ENCODE measurements around the gene MAST4.

MAST4 gene

DNA sequence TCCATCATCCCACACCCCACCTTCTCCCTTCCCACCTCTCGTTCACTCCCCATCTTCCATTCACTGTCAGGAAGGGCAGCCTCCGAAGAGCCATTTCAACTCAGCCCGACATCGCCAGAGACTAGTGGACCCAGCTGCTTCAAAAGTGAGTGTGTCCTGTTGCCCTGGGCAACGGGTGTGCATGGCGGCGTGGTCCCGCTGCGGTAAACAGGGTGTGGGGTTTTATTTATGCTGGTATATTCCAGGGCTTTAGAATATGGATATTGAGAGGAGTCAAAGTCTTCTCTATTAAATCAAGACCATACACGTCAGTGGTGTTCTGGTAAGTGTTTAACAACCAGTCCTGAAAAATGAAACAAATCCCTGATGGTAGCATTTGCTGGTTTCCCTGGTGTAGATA is 274.5 kb downstream of the MAST4 start:
- DNase-seq (ENCODE audit: low spot score) = no peak
- in situ Hi-C loops (cut with MboI; ENCODE audit: low sequenced_read_pairs, unreplicated experiment) = no loop called here
- TF ChIP-seq, protein P1, sequence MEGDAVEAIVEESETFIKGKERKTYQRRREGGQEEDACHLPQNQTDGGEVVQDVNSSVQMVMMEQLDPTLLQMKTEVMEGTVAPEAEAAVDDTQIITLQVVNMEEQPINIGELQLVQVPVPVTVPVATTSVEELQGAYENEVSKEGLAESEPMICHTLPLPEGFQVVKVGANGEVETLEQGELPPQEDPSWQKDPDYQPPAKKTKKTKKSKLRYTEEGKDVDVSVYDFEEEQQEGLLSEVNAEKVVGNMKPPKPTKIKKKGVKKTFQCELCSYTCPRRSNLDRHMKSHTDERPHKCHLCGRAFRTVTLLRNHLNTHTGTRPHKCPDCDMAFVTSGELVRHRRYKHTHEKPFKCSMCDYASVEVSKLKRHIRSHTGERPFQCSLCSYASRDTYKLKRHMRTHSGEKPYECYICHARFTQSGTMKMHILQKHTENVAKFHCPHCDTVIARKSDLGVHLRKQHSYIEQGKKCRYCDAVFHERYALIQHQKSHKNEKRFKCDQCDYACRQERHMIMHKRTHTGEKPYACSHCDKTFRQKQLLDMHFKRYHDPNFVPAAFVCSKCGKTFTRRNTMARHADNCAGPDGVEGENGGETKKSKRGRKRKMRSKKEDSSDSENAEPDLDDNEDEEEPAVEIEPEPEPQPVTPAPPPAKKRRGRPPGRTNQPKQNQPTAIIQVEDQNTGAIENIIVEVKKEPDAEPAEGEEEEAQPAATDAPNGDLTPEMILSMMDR (IDR thresholded peaks at IDR 0.05; ENCODE audit: borderline replicate concordance, control extremely low read depth, extremely low read depth, insufficient read depth, missing control alignments) = no peak

DNA sequence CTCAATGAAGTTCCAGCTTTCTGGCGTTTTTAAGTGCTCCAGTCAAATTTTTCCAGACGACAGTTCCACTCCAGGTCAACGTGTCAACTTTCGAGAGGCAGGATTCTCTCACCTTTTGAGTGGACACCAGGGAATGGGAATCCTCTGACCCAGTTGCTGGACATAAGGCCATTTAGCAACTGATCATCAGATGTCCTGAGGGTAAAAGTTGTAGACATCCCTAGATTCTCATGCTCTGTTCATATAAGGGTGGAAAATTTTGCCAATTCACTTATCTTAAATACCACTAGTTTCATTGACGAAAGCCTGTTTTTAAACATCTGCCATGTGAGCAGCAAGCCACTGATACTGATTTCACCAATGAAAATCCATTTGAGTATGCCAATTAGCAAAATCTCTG is 275.5 kb downstream of the MAST4 start:
- DNase-seq (ENCODE audit: low spot score) = no peak
- TF ChIP-seq, protein P1 (IDR thresholded peaks at IDR 0.05; ENCODE audit: borderline replicate concordance, control extremely low read depth, extremely low read depth, insufficient read depth, missing control alignments) = no peak
- in situ Hi-C loops (cut with MboI; ENCODE audit: low sequenced_read_pairs, unreplicated experiment) = no loop called here

DNA sequence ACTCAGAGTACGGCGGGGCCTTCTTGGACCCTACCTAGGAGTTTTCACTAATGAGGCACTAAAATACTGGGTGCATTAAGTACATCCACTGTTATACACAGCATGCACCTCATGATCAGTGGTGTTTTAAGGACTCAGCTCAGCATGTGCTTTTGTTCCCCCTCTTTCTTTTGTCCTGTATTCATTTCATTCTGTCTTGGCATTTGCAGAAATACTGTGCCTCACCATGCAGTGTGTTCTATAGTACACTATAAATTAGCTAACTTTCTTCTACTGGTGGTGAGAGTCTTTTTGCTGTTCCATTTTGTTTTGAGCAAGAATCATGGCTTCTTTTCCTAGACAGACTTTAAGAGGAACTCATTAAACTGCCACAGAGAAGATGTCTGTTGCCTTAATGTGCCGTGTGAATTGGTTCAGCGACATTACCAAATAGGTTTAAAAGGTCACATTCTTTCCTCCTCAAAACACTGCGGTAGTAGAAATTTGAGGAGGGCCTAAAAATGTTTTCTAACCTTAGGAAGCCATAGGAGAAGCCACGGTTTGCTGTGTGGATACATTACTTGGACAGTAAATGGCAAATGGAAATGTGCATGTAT is 276.6 kb downstream of the MAST4 start:
- TF ChIP-seq, protein P1 (IDR thresholded peaks at IDR 0.05; ENCODE audit: borderline replicate concordance, control extremely low read depth, extremely low read depth, insufficient read depth, missing control alignments) = no peak
- in situ Hi-C loops (cut with MboI; ENCODE audit: low sequenced_read_pairs, unreplicated experiment) = no loop called here
- no peak for DNase-seq (ENCODE audit: low spot score)

DNA sequence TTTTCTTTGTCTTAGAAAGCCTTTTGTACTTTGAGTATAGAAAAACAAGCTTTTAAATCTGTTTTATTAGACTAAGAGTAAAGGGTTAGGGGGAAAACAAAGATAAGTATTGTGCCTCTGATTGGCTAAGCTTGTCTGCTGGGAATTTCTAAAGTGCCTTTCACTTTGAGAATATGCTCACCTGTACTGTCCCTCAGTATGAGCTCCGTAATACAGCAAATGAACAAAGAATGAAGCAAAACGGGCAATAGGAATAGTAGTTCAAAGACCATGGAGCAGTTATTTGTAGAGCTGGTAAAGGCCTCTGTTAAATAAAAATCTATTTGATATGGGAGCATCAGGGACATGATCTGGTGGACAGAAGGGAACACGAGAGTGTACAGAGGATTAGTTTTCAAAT is 277.8 kb downstream of the MAST4 start:
- in situ Hi-C loops (cut with MboI; ENCODE audit: low sequenced_read_pairs, unreplicated experiment) = no loop called here
- DNase-seq (ENCODE audit: low spot score) = no peak
- TF ChIP-seq, protein P1 (IDR thresholded peaks at IDR 0.05; ENCODE audit: borderline replicate concordance, control extremely low read depth, extremely low read depth, insufficient read depth, missing control alignments) = no peak

DNA sequence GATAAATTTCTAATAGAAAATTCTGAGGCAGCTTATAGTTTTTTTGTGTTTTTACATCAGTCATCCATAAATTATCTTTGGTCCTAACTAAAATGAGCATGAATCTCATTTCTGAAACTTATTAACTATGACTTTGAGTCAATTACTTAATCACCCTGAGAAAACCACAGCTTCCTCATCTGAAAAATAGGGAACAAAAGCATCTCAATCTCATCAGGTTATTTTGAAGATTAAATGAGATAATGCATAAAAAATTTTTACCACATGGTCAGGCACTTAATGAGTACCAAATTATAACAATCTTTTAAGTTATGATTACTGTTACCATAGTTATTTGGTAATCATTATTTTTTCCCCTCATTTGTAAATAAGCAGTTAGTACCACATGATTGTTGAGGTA is 279.1 kb downstream of the MAST4 start:
- TF ChIP-seq, protein P1 (IDR thresholded peaks at IDR 0.05; ENCODE audit: borderline replicate concordance, control extremely low read depth, extremely low read depth, insufficient read depth, missing control alignments) = no peak
- DNase-seq (ENCODE audit: low spot score) = no peak
- in situ Hi-C loops (cut with MboI; ENCODE audit: low sequenced_read_pairs, unreplicated experiment) = no loop called here

DNA sequence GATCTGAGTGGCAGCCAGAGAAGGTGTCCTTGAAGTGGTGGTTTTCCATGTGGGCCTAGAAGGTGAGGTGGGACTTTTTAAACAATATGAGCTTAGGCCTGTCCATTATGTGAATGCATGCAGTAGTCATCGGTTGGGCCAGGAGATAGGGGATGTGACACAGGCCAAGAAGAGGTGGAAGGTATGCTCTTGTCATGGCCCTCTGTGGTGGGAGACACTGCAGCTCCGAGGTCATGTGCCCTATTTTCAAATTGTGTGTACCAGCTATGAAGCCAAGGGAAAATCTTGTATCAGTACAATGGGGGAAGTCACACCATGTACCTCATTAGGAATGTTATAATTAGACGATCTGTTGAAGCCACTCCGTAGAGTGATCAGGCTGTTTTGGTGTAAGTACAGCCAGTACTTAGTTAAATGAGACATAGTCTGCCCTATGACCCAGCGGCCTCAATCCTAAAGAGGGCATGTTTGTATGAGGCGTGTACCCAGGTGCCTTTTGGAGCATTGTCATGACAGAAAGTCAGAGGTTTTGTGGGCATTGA is 280.1 kb downstream of the MAST4 start:
- in situ Hi-C loops (cut with MboI; ENCODE audit: low sequenced_read_pairs, unreplicated experiment) = no loop called here
- TF ChIP-seq, protein P1 (IDR thresholded peaks at IDR 0.05; ENCODE audit: borderline replicate concordance, control extremely low read depth, extremely low read depth, insufficient read depth, missing control alignments) = no peak
- DNase-seq (ENCODE audit: low spot score) = no peak

Measured in GM13976 (cell line).